Germinal center (tissue), 1 donor: ENCODE results near the gene TSPAN31.
"Not testable (repeated sequence)": the region's sequence is repeated elsewhere in the genome, so short reads cannot be mapped to it uniquely, and the experiment has no call there.

Experiments
- DNase-seq: peaks from one replicate; pipeline ENCODE4 v3.0.0; 2012; ENCODE audit warnings: mixed read lengths, low spot score

Gene TSPAN31, protein sequence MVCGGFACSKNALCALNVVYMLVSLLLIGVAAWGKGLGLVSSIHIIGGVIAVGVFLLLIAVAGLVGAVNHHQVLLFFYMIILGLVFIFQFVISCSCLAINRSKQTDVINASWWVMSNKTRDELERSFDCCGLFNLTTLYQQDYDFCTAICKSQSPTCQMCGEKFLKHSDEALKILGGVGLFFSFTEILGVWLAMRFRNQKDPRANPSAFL

DNA sequence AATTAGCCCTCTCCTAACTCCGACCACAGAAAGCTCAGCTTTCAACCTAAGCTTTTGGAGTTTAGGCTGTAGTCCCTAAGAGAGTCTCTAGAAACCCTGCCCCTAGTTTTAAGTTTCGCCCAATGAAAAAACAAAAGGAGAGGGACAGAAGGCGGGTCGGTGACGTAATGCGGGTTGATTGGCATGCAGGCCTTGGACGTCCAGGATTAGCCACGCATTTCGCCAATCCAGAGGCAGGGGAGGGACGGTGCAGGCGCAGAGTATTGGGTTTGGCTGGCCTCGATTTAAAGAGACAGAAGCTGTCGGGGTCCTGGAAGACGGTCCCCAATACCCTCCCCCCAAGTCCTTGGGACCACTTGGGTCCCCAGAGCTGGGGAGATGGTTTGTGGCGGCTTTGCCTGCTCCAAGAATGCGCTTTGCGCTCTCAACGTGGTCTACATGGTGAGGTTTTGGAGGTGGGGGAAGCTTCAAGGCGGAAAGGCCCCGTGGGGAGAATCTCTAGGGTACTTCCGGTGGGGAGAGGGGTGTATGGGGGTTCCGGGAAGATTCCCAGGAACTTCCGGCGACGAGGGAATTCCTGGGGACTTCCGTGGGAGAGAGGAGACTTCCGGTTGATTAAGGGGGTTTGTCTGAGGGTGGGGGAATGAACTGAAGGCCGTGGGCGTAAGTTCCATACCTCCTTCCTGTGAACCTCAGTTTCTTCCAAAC, at the start of gene TSPAN31:
Gene TSPAN31, plus strand, starts transcription at position 263 of the 708 bp plus-strand sequence. Its CDS starts 116 bp downstream, at position 379.
- DNase-seq: peak; percentile 93

DNA sequence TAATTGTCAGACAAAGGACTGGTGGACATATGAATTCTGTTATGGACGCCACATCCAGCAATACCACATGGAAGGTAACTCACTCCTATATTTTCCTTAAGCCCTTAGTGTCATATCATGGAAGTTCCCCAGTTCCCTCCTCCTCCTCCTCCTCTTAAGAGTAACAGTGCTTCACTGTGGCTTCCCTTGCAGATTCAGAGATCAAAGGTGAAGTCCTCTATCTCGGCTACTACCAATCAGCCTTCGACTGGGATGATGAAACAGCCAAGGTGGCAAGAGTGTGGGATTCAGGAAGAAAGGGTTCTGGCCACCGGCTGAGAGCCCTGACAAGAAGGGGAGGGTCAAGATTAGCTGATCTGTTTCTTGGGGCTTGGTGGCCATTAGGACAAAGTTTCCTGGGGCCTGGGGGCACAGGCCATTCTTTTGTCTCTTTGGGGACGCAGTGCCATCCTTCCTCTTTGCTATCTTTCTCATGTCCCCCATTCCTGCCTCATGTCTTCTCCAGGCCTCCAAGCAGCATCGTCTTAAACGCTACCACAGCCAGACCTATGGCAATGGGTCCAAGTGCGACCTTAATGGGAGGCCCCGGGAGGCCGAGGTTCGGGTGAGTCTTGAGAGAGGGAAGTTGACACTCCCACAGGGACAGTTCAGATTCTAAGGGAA, 48.9 kb upstream of the TSPAN31 start:
- no peak for DNase-seq

GRCh38 chr12:57697076-57697475, 47.8 kb upstream of the TSPAN31 start:
- no peak for DNase-seq

- no peak for DNase-seq
Observed at GRCh38 chr12:57698414-57698813, 46.4 kb upstream of the TSPAN31 start.

GRCh38 chr12:57700317-57700716, 44.5 kb upstream of the TSPAN31 start:
- no peak for DNase-seq

DNA sequence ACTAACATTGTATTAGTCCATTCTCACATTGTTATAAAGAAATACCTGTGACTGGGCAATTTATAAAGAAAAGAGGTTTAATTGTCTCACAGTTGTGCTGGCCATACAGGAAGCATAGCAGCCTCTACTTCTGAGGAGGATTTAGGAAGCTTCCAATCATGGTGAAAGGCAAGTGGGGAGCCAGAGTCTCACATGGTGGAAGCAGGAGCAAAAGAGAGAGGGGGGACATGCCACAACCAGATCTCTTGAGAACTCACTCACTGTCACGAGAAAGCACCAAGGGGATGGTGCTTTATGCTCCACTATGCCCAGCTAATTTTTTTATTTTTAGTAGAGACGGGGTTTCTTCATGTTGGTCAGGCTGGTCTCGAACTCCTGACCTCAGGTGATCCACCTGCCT, 37.6 kb upstream of the TSPAN31 start:
- no peak for DNase-seq

- no peak for DNase-seq
Observed at GRCh38 chr12:57708296-57708695, 36.5 kb upstream of the TSPAN31 start.

GRCh38 chr12:57712701-57713100, 32.1 kb upstream of the TSPAN31 start:
- no peak for DNase-seq

DNA sequence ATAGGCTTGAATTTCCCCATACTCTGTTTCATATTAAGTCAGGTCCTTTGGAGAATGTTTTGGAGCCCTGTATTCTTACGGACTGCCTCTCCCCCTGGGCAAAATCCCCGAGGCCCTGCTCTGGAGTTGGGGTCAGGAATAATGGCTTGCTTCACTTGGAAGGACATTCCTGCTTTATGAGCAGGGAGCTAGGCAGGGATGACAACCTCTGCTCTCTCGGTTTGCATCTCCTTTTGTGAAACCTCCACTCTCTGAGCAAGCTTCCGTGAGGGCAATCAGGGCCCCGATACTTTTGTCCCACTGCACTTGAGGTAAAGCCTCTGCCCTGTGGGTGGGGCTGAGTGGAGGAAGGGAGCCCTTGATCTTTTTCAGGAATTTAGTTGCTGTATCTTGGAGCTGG, 31.6 kb upstream of the TSPAN31 start:
- DNase-seq: no peak

DNA sequence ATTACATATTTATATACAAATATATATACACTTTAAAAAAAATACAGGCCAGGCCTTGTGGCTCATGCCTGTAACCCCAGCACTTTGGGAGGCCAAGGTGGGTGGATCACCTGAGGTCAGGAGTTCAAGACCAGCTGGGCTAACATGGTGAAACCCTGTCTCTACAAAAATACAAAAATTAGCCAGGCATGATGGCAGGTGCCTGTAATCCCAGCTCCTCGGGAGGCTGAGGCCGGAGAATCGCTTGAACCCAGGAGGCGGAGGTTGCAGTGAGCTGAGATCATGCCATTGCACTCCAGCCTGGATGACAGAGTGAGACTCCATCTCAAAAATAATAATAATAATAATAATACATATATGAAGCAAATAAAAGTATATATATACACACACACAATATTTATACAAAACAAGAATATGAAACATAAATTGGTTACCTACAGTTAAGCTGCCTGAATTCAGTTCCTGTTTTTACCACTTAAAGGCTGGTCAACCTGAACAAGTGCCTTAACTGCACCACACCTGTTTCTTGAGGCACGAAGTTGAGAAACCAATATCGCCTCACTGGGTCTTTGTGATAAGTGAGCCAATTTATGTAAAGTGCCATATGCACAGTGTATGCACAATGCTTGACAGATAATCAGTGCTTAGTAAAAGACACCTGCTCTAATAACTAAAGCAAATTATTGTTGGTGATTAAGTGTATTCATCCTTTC, 29.6 kb upstream of the TSPAN31 start:
- DNase-seq: peak; percentile 79

GRCh38 chr12:57715786-57716185, 29.1 kb upstream of the TSPAN31 start:
- no peak for DNase-seq

DNA sequence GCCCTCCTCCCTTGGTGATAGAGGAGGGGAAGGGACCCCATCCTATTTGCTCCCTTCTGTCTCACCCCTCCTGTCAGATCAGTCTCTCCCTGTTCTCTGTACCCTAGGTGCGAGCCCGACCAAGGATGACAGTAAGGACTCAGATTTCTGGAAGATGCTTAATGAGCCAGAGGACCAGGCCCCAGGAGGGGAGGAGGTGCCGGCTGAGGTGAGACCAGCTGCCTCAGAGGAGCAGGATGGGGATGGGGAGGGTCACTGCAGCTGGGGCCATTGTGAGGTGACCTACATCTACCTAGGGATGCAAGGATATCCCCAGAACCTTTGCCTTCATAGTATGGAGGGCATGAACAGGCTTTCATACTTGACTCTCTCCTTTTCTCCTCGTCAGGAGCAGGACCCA, 28.5 kb upstream of the TSPAN31 start:
- DNase-seq: no peak

GRCh38 chr12:57717131-57717530, 27.7 kb upstream of the TSPAN31 start:
- DNase-seq: no peak

DNA sequence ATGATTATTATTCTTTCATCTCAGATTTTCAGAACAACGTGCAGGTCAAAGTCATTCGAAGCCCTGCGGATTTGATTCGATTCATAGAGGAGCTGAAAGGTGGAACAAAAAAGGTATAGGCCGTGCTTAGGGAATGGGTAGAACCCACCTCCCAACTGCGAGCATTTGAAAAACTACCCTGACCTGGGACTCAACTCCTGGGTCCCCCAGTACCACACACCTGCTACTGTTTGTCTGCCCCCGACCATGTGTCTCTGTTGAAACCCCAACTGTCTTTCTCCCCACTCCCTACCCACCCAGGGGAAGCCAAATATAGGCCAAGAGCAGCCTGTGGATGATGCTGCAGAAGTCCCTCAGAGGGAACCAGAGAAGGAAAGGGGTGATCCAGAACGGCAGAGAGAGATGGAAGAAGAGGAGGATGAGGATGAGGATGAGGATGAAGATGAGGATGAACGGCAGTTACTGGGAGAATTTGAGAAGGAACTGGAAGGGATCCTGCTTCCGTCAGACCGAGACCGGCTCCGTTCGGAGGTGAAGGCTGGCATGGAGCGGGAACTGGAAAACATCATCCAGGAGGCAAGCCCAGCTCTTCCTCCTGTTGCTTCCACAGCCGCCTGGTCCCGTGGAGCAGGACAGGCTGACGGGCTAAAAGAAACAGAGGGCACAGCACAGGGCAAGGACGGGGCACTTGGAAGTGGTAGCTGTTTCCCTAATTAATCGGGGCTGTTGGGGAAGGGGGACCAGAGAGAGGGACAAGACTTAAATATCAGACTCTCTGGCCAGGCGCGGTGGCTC, 26.8 kb upstream of the TSPAN31 start:
- DNase-seq: no peak

GRCh38 chr12:57718641-57719528, 26.0 kb upstream of the TSPAN31 start:
- DNase-seq: no peak

DNA sequence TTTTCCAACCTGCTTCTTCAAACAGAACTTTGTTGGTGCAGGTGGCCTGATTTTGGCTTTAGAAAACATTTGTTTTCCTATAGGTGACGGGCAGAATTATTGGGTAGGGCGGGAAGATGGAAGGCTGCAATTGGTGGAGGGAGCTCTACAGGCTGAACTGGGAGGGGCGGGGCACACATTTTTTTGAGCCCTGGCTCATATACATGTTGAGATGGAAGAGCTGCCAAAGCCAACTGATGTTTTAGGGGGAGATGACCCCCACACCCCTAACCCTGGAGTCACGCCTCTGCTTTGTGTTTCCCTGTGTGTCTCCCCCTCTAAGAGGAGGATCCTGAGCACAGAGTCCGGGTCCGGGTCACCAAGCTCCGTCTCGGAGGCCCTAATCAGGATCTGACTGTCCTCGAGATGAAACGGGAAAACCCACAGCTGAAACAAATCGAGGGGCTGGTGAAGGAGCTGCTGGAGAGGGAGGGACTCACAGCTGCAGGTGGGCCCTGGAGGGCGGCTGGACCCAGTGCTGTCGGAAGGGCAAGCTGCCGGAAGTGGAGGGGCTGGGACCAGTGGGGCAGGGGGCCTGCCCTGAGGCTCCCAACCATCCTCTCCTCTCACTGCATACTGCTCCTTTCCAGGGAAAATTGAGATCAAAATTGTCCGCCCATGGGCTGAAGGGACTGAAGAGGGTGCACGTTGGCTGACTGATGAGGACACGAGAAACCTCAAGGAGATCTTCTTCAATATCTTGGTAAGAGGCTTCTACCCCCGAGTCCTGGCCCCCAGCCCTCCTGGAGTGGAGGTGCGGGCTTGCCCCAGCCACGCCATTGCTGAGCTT, 24.8 kb upstream of the TSPAN31 start:
- DNase-seq: no peak

- DNase-seq: no peak
Observed at GRCh38 chr12:57720606-57721595, 23.9 kb upstream of the TSPAN31 start.

GRCh38 chr12:57721846-57722608, 22.8 kb upstream of the TSPAN31 start:
- DNase-seq: not testable (repeated sequence)
